Neuron (in vitro differentiated cells): ENCODE results near the gene OR6N2.

Experiments used
- H2AFZ ChIP-seq: one replicate; pipeline ENCODE4 v1.6.1; 2013; ENCODE audit warnings: low read depth, mild to moderate bottlenecking, inconsistent platforms, low read length, moderate library complexity
- H3K27me3 ChIP-seq: one replicate; pipeline ENCODE4 v1.6.1; 2013; ENCODE audit warnings: low read length; ENCODE audit not compliant: insufficient read depth
- H3K36me3 ChIP-seq: one replicate; pipeline ENCODE4 v1.6.1; 2013; ENCODE audit warnings: low read length; ENCODE audit not compliant: insufficient read depth
- H3K4me1 ChIP-seq: one replicate; pipeline ENCODE4 v1.6.1; 2013; ENCODE audit warnings: low read length; ENCODE audit not compliant: insufficient read depth
- H3K4me3 ChIP-seq: 2 replicates; pipeline ENCODE4 v1.5.1; 2013; ENCODE audit warnings: mild to moderate bottlenecking, low read length, moderate library complexity
- H3K9me3 ChIP-seq: one replicate; pipeline ENCODE4 v1.6.1; 2013; ENCODE audit warnings: low read length

The OR6N2 gene

DNA sequence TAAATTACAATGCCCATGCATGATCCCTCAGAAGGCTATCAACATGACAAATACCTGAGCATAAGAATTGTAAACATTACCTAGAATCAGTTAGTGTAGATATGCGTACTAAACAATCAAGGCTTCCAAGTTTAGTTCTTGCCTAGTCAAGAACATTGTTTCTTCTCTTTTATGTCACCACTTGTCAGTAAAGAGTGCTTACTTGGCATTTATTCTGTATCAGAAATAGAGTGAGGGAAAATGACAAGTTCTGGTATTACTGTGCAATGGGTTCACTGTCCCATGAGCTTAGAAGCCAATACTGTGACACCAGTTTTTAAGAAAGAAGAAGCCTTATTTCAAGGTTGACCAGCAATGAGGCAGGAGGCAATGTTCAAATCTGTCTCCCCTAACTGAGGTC, 22.7 kb upstream of the OR6N2 start:
- H3K36me3 ChIP-seq: no peaks in the 10 kb centered on the region
- no peak overlapping the region for H2AFZ ChIP-seq
- no peaks in the 10 kb centered on the region for H3K4me1 ChIP-seq
- no peaks in the 10 kb centered on the region for H3K9me3 ChIP-seq
- no peak overlapping the region for H3K4me3 ChIP-seq
- peaks cover 3% of the 10 kb centered on the region for H3K27me3 ChIP-seq

DNA sequence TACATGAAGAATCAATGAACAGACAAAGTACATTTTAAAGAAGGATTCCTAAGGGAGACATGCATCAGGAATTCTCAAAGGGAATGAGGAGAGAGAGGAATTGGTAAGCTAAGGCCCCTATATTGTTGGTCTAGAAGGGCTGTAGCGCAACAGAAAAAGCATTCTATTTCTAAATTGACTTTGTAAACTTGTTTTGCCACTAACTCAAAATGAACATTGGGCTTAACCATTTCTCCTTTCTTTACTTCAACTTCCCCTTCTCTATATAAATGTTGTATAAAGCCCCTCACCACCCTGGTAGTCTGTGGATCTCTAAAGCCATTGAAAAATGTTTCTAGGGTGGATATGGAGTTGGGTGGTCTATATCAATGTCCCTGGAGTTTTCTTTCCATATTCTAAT, 20.4 kb upstream of the OR6N2 start:
- Histone ChIP-seq H3K4me1 (no peaks in the 10 kb centered on the region), H3K9me3 (no peaks in the 10 kb centered on the region), H3K36me3 (no peaks in the 10 kb centered on the region), H3K4me3 (no peak overlapping the region), H2AFZ (no peak overlapping the region), H3K27me3 (peaks cover 3% of the 10 kb centered on the region)

DNA sequence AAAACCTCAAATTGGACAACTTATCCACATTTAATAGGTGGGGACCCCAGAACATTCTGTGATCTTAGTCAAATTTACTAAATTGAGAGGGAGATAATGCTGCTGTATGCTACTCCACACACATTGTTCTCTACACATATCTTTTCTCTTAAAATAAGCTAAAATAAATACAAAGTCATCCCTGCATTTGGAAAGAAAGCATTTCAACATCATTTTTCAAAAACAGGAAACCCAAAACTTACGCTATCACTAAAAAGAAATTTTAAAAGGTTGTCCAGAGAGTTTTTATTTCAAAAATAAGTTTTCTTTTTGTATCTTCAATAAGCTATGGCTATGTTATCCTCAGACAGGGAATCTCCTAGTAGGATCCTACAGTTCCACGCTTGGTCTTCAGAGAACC, 19.5 kb upstream of the OR6N2 start:
- Histone ChIP-seq H3K36me3 (no peaks in the 10 kb centered on the region), H3K27me3 (peaks cover 3% of the 10 kb centered on the region), H2AFZ (no peak overlapping the region), H3K4me3 (no peak overlapping the region), H3K4me1 (no peaks in the 10 kb centered on the region), H3K9me3 (no peaks in the 10 kb centered on the region)

DNA sequence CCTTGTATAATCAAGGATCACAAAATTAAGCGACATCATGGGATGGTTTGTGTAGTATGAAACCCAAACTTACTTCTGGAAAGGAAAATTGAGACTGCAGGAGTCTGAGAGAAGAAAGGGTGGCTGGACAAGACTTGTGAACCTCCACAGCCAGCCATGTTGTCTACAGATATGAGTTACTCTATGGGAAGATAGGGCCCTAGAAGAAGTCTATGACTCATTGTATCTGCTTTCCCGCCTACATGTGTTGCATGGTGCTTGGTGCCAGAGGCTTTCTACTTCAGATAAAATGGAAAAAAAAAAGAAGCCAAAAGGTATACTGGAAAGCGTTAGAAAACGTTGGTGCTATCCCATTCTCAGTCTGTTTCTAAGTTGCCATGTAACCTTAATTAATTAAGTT, 18.7 kb upstream of the OR6N2 start:
- Histone ChIP-seq H3K36me3 (no peaks in the 10 kb centered on the region), H3K4me3 (no peak overlapping the region), H3K9me3 (no peaks in the 10 kb centered on the region), H3K27me3 (peaks cover 3% of the 10 kb centered on the region), H2AFZ (no peak overlapping the region), H3K4me1 (no peaks in the 10 kb centered on the region)

DNA sequence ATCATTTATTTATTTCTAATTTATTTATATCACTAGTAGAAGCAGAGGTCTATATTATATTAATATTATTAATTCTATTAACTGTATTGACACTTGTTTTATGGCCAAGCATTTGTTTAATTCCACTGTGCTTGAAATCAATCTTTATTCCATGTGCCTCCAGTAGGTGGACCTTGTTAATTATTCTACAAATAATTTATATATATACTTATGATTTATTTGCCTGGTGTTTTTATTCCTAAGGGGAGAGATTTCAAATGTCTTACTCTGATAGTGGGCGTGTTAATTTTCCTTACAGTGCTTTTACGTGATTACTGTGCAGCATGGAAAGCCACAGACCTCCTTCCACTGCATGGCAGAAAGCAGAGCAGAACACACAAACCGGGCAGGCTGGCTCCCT, 17.5 kb upstream of the OR6N2 start:
- Histone ChIP-seq H3K4me3 (no peak overlapping the region), H3K27me3 (peaks cover 3% of the 10 kb centered on the region), H3K4me1 (no peaks in the 10 kb centered on the region), H3K9me3 (no peaks in the 10 kb centered on the region), H3K36me3 (no peaks in the 10 kb centered on the region), H2AFZ (no peak overlapping the region)

DNA sequence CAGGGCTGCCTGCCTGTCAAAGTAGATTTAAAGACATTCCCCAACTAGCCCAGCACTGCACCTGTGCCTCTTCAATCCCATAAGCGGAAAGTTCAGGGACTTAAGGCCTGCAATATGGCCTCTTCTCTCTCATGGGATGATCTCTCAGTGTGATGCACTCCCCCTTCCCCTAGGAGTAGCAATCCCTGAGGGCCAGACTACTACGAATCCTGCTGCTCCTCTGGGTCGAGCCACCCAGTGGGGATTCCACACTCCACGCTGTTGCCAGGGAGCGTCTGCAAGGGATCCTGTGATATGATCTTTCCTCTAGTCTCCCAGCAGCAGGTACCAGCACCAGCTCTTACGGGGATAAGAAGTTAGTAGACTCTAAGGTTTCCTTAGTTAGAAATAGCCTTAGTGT, 13.2 kb upstream of the OR6N2 start:
- no peaks in the 10 kb centered on the region for H3K4me1 ChIP-seq
- no peaks in the 10 kb centered on the region for H3K9me3 ChIP-seq
- no peaks in the 10 kb centered on the region for H3K36me3 ChIP-seq
- no peaks in the 10 kb centered on the region for H3K27me3 ChIP-seq
- no peak overlapping the region for H2AFZ ChIP-seq
- no peak overlapping the region for H3K4me3 ChIP-seq

DNA sequence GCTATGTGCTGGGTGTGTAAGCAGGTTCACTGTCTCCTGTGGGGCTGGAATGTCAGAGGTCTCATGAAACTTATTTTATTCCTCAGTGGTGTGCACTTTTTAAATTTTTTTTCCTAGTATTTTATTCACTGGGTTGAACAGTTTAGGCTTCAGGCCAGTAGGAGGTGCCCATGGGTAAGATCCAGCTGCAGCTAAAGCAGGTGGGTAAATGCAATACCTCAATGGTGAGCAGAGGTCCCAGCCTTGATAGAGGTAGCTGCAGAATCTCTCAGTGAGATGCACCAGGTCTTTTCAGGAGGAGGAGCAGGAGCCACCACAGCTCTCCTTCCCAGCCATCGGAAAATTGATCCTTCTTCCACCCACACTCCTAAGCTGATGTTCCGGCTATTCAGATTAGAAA, 12.6 kb upstream of the OR6N2 start:
- Histone ChIP-seq H3K27me3 (no peaks in the 10 kb centered on the region), H2AFZ (no peak overlapping the region), H3K36me3 (no peaks in the 10 kb centered on the region), H3K9me3 (no peaks in the 10 kb centered on the region), H3K4me3 (no peak overlapping the region), H3K4me1 (no peaks in the 10 kb centered on the region)

DNA sequence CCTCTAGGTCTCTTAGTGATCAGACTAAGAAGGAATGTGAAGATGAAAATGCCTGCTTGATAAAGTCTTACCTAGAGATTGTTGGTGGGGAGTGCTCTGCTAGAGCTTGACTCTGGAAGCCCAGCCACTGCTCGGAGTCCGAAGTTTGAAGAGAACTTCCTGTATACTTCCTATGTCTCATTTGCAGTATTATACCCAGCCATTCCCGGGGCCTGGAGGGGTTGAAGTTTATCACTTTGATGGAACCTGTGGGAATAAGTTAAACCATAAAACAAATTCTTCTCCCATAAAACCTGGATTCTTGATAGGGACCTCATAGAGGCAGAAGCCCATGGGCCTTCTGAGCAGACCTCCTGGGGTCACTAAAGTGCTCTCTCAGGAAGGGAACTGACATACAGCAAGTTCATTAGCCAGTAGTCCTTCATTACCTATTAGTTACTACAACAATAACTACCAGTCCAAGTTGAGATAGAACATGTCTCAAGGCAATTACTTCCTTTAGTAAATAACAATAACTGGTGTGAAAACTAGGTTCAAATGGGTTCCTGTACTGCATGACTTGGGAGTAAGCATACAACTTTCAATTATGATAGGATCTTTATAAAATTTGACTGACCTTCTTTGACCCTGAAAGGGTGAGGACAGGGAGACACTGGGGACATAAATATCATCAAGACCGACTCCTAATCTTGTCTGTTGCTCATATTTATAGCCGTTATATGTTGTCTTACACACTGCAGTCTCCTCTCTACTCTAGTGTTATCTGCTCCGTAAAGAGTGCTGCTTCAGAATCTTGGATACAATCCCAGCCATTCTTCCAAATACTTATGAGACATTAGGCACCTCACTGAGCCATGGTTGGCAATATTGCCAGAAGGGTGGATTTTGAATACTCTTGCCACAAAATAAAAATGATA, 8.8 kb downstream of the OR6N2 start, which contains the start of gene OR6N1:
TSS of gene OR6N1 (minus strand) at position 246 of the 917 bp plus-strand sequence. CDS start 5,513 bp downstream, outside the sequence.
- no peaks in the 10 kb centered on the region for H3K27me3 ChIP-seq
- H2AFZ ChIP-seq: no peak within 1 kb of the TSS
- H3K4me3 ChIP-seq: no peak within 1 kb of the TSS
- H3K36me3 ChIP-seq: no peaks in the 10 kb centered on the region
- H3K9me3 ChIP-seq: no peaks in the 10 kb centered on the region
- H3K4me1 ChIP-seq: no peaks in the 10 kb centered on the region

DNA sequence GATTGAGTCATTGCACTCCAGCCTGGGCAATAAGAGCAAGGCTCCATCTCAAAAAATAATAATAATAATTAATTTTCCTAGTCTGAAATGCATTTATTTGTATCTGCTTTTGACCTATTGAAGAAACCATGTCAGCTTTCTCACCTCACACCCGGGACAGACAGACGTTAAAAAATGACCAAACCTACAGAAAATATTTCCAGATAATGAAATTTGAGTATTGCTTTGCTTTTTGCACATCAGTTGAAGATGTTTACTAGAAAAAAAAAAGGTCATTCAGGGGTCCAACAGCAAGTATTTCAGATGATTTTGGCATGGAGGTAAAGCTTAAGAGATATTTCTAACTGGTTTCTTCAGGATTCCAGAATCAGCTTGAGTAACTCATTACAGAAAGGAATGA, 26.6 kb downstream of the OR6N2 start, which contains the start of gene OR6K6:
TSS of gene OR6K6 (plus strand) at position 301 of the 400 bp plus-strand sequence. CDS start 168 bp downstream, outside the sequence.
- no peaks in the 10 kb centered on the region for H3K36me3 ChIP-seq
- H2AFZ ChIP-seq: no peak within 1 kb of the TSS
- no peaks in the 10 kb centered on the region for H3K9me3 ChIP-seq
- no peaks in the 10 kb centered on the region for H3K4me1 ChIP-seq
- H3K27me3 ChIP-seq: peaks cover 6% of the 10 kb centered on the region
- no peak within 1 kb of the TSS for H3K4me3 ChIP-seq

DNA sequence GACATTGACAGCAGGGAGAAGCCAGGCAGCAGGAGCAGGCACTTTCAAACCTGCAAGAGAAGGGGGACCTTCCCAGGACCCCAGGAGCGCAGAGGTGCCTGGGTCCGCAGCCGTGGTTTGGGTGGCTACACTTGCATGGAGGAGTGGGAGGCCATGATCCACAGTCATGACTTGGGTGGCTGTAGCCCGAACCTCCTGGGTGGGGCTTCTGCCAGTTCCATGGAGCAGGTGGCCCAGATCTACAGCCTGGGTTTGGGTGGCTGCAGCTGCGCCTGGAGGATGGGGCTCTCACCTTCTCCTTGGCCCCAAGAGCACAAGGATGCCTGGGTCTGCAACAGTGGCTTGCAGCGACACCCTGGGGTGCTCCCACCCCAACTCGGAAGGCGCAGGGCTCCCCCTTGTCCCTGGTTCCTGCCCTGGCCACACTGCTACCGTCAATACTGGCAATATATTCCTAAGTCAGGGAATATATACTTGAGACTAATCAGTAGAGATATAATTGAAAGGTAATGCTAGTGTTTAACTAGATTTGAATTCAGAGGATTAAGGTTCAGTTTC, 28.8 kb downstream of the OR6N2 start:
- no peaks in the 10 kb centered on the region for H3K9me3 ChIP-seq
- H3K36me3 ChIP-seq: no peaks in the 10 kb centered on the region
- H2AFZ ChIP-seq: no peak overlapping the region
- H3K27me3 ChIP-seq: peaks cover 6% of the 10 kb centered on the region
- no peaks in the 10 kb centered on the region for H3K4me1 ChIP-seq
- no peak overlapping the region for H3K4me3 ChIP-seq

DNA sequence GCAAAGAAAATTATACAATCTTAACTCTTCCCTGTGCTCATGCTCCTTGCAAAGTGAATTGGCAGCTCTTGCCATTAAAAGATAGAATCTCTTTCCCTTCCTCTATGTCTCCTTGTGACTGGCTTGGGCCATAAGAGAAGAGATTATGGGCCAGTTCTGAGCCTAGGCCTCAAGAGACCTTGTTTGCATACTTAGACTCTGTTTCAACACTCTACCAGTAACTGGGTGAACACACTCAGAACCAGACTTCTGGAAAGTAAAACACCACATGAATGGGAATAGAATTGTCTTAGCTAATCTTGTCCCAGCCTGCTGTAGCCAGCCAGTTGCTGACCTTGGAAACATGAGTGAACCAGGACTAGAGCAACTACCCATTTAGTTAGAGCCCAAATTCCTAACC, 45.2 kb downstream of the OR6N2 start:
- H2AFZ ChIP-seq: no peak overlapping the region

DNA sequence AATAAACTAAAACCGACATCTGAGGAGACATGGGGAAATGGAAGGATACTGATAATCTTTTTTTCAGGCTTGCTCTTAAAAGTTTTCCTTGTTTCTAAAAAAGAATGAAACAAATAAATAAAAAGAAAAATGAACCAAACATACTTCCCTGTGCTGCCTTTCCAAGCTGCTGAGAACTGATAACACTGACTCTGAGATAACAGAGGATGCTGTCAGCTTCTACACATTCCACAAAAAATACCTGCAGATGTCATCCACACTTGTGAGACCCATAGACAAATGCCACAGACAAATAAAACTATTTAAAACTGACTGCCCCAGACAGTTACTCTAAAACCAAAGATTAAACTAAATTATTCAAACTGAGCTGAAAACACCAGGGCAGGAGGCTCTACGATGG, 48.5 kb downstream of the OR6N2 start:
- no peaks in the 10 kb centered on the region for H3K4me1 ChIP-seq

More for the DNA sequence above, 45.2 kb downstream of the OR6N2 start:
- Histone ChIP-seq H3K4me1 (no peaks in the 10 kb centered on the region), H3K9me3 (no peaks in the 10 kb centered on the region), H3K36me3 (no peaks in the 10 kb centered on the region), H3K4me3 (no peak overlapping the region), H3K27me3 (no peaks in the 10 kb centered on the region)

DNA sequence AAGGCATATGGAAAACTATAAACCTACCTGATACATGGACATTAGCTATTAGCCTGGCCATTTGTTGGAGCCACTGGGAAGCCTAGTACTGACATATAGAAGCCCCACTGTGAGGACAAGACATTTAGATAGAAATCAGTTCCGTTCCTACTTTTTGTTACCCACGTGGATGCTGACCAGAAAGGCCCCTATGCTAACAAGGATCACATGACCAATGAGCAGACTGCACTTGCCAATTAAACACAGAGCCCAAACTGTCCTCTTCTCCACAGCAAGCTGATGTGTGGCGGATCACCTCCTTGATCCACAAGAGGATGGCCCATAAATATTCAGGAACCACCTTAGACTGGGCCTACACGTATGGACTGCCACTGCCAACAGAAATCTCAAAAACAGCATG, 49.3 kb downstream of the OR6N2 start:
- no peaks in the 10 kb centered on the region for H3K27me3 ChIP-seq
- H3K9me3 ChIP-seq: no peaks in the 10 kb centered on the region
- no peak overlapping the region for H3K4me3 ChIP-seq
- H3K4me1 ChIP-seq: no peaks in the 10 kb centered on the region
- H2AFZ ChIP-seq: no peak overlapping the region
- no peaks in the 10 kb centered on the region for H3K36me3 ChIP-seq

More for the DNA sequence above, 48.5 kb downstream of the OR6N2 start:
- no peak overlapping the region for H2AFZ ChIP-seq
- H3K27me3 ChIP-seq: no peaks in the 10 kb centered on the region
- H3K9me3 ChIP-seq: no peaks in the 10 kb centered on the region
- H3K4me3 ChIP-seq: no peak overlapping the region
- H3K36me3 ChIP-seq: no peaks in the 10 kb centered on the region
